Suprapubic skin (tissue), 4 donors: ENCODE results near the gene RABGGTA.

Experiments used
- EP300 ChIP-seq: sonication (generic); formaldehyde crosslinking; IDR thresholded peaks from one replicate; pipeline ENCODE4 v1.6.1; 2017; ENCODE audit warnings: antibody characterized with exemption
- POLR2A ChIP-seq, 2 donors: fragments of 450-650 bp; IDR thresholded peaks; one replicate each; pipeline ENCODE4 v1.6.1; 2017; ENCODE audit warnings: antibody characterized with exemption in 2 of 2, mild to moderate bottlenecking in 2 of 2, moderate library complexity in 2 of 2
- POLR2AphosphoS5 ChIP-seq, 3 donors: sonication (generic); formaldehyde crosslinking; IDR thresholded peaks; one replicate each; pipeline ENCODE4 v1.6.1; 2017; ENCODE audit warnings: antibody characterized with exemption in 3 of 3
- TF ChIP-seq, protein P1 (sequence below), 2 donors: fragments of 200-600 bp in 1 of 2; fragments of 450-650 bp in 1 of 2; sonication (generic) in 1 of 2; IDR thresholded peaks; one replicate each; pipeline ENCODE4 v1.5.1; 2016 to 2019; ENCODE audit warnings: antibody characterized with exemption in 2 of 2, mild to moderate bottlenecking in 1 of 2, moderate library complexity in 1 of 2

DNA sequence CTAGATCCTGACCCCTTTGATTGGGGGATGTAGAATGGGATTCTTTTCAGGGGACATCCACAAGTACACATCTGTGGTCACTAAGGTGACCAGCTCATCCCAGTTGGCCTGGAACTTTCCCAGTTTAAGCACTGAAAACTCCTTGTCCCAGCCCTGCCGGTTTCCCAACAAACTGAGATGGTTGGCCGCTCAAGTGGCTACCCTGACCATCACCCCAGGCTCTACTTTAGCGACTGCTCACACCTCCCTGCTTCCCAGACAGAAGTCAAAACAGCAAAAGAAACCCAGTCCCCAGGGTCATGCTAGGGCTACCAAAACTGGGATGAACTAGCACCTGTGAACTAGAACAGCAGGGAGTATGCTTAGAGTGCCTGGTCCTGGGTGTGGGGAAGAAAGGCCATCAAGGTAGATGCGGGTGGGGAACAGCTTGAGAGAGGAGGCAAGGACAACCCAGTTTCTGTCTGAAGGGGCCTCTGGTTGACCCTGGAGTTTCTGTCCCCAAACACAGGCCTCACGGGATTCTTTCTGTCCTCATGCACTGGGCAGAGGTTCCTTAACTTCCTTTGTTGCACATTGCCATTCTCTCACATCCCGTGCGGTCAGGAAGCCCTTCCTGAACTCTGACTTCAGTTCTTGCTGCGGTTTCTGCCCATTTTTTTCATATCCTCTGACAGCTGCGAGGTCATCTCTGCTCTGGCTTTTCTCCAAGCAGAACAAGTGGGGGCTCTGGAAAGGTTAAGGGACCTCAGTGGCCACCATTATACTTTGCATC lies 41.5 kb upstream of the RABGGTA start:
- TF ChIP-seq, protein P1, sequence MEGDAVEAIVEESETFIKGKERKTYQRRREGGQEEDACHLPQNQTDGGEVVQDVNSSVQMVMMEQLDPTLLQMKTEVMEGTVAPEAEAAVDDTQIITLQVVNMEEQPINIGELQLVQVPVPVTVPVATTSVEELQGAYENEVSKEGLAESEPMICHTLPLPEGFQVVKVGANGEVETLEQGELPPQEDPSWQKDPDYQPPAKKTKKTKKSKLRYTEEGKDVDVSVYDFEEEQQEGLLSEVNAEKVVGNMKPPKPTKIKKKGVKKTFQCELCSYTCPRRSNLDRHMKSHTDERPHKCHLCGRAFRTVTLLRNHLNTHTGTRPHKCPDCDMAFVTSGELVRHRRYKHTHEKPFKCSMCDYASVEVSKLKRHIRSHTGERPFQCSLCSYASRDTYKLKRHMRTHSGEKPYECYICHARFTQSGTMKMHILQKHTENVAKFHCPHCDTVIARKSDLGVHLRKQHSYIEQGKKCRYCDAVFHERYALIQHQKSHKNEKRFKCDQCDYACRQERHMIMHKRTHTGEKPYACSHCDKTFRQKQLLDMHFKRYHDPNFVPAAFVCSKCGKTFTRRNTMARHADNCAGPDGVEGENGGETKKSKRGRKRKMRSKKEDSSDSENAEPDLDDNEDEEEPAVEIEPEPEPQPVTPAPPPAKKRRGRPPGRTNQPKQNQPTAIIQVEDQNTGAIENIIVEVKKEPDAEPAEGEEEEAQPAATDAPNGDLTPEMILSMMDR (IDR thresholded peaks at IDR 0.05): no peak
- TF ChIP-seq POLR2A (IDR thresholded peaks at IDR 0.05): no peak
- no peak for TF ChIP-seq EP300
- no peak for TF ChIP-seq POLR2AphosphoS5 (IDR thresholded peaks at IDR 0.05)
